B cell (primary cell): ENCODE results near the gene CORO2B. TPM values are rescaled to one million over a fixed set of nuclear protein-coding genes. Genes with fewer than 3 reads are reported as not detected.

Source experiments
- ATAC-seq: fragments of 200-7000 bp; cut with Tn5 transposase; one replicate; pipeline ENCODE4 v1.10.0; 2021; ENCODE audit warnings: low read depth, mild to moderate bottlenecking, moderate number of reproducible peaks, moderate library complexity
- CTCF ChIA-PET: fragments of 350-600 bp; sonication (Branson Sonifier 250); formaldehyde crosslinking; loops from one replicate; lab custom pipeline; 2021; ENCODE audit warnings: antibody characterized with exemption, inconsistent platforms; lab: Charles Lee
- POLR2A ChIA-PET: fragments of 350-600 bp; sonication (Branson Sonifier 250); formaldehyde crosslinking; loops from one replicate; lab custom pipeline; 2021; ENCODE audit warnings: antibody characterized with exemption; lab: Charles Lee
- DNase-seq: peaks from one replicate; pipeline ENCODE4 v3.0.0; 2013
- H2AFZ ChIP-seq: 2 replicates; pipeline ENCODE4 v1.6.1; 2012; ENCODE audit warnings: mild to moderate bottlenecking, low read depth, low read length; ENCODE audit not compliant: insufficient read depth, poor library complexity, severe bottlenecking
- H3K27ac ChIP-seq, 2 donors: 1 replicate in 1 of 2; 2 replicates in 1 of 2; pipeline ENCODE4 v1.5.1; 2012 to 2013; ENCODE audit warnings: low read length in 2 of 2, mild to moderate bottlenecking in 2 of 2, moderate library complexity in 1 of 2
- H3K27me3 ChIP-seq, 4 experiments: fragments of 200-600 bp in 1 of 4; sonication (generic) in 1 of 4; replicated peaks in 1 of 4; 1 replicate in 2 of 4; 2 replicates in 2 of 4; pipeline versions ENCODE4 v1.6.1 to v1.7.0; 2013 to 2016; ENCODE audit warnings: low read length in 3 of 4, mild to moderate bottlenecking in 2 of 4, mixed read lengths in 1 of 4, moderate library complexity in 1 of 4; ENCODE audit not compliant: insufficient read depth in 4 of 4, control insufficient read depth in 3 of 4; ENCODE audit errors: control extremely low read depth in 1 of 4
- H3K36me3 ChIP-seq, 2 experiments: replicated peaks in 1 of 2; 1 replicate in 1 of 2; 2 replicates in 1 of 2; pipeline versions ENCODE4 v1.6.1 to v1.7.1; 2013; ENCODE audit warnings: low read length in 1 of 2; ENCODE audit not compliant: insufficient read depth in 2 of 2, control insufficient read depth in 1 of 2; ENCODE audit errors: control extremely low read depth in 1 of 2, extremely low read depth in 1 of 2
- H3K4me1 ChIP-seq, 2 donors: fragments of 200-600 bp in 1 of 2; sonication (generic) in 1 of 2; 1 replicate in 1 of 2; 2 replicates in 1 of 2; pipeline versions ENCODE4 v1.5.1 to v1.6.1; 2013 to 2017; ENCODE audit warnings: low read length in 2 of 2; ENCODE audit not compliant: control insufficient read depth in 2 of 2, insufficient read depth in 2 of 2
- H3K4me2 ChIP-seq: replicated peaks from 2 replicates; pipeline ENCODE3; 2012; ENCODE audit warnings: mild to moderate bottlenecking, low read depth, low read length; ENCODE audit not compliant: poor library complexity, severe bottlenecking
- H3K4me3 ChIP-seq, 5 experiments: fragments of 200-600 bp in 1 of 5; sonication (generic) in 1 of 5; 1 replicate in 3 of 5; 2 replicates in 2 of 5; pipeline versions ENCODE4 v1.5.1 to v1.7.0; 2011 to 2016; ENCODE audit warnings: low read length in 4 of 5, mild to moderate bottlenecking in 4 of 5, low read depth in 2 of 5, control low read depth in 1 of 5, moderate library complexity in 1 of 5; ENCODE audit not compliant: insufficient read depth in 1 of 5; ENCODE audit errors: control extremely low read depth in 1 of 5, extremely low read depth in 1 of 5
- H3K79me2 ChIP-seq: fragments of 200-600 bp; sonication (generic); one replicate; pipeline ENCODE4 v1.6.0; 2016; ENCODE audit warnings: low read length; ENCODE audit not compliant: control insufficient read depth, insufficient read depth
- H3K9ac ChIP-seq: fragments of 200-600 bp; sonication (generic); 2 replicates; pipeline ENCODE4 v1.6.1; 2017; ENCODE audit warnings: mild to moderate bottlenecking, low read length, moderate library complexity
- H3K9me3 ChIP-seq, 3 donors: one replicate each; pipeline versions ENCODE4 v1.6.1 to v1.7.1; 2013; ENCODE audit warnings: low read length in 2 of 3; ENCODE audit not compliant: control insufficient read depth in 2 of 3, insufficient read depth in 1 of 3; ENCODE audit errors: control extremely low read depth in 1 of 3
- H4K20me1 ChIP-seq: 2 replicates; pipeline ENCODE4 v1.6.0; 2012; ENCODE audit warnings: mild to moderate bottlenecking, low read length; ENCODE audit not compliant: insufficient read depth, control insufficient read depth, poor library complexity, severe bottlenecking
- H3K27ac Mint-ChIP-seq: one replicate; pipeline ENCODE4 v1.8.0; 2021; ENCODE audit warnings: mixed read lengths
- H3K27me3 Mint-ChIP-seq: one replicate; pipeline ENCODE4 v1.8.0; 2021; ENCODE audit warnings: mixed read lengths
- H3K4me1 Mint-ChIP-seq: one replicate; pipeline ENCODE4 v1.8.0; 2021; ENCODE audit warnings: mixed read lengths
- H3K4me3 Mint-ChIP-seq: one replicate; pipeline ENCODE4 v1.8.0; 2021; ENCODE audit warnings: mixed read lengths
- H3K9me3 Mint-ChIP-seq: one replicate; pipeline ENCODE4 v1.8.0; 2022; ENCODE audit warnings: mixed read lengths; ENCODE audit not compliant: insufficient read depth
- CTCF ChIP-seq: fragments of 200-600 bp; IDR thresholded peaks from one replicate; pipeline ENCODE4 v1.8.0; 2022; ENCODE audit warnings: antibody characterized with exemption, mild to moderate bottlenecking
- EZH2 ChIP-seq: IDR thresholded peaks from 2 replicates; pipeline ENCODE4 v1.6.1; 2012; ENCODE audit warnings: borderline replicate concordance, low read depth, mild to moderate bottlenecking, moderate library complexity, low read length; ENCODE audit not compliant: insufficient read depth, poor library complexity, severe bottlenecking
- WGBS: methylation state at CpG from one replicate; pipeline ENCODE4 v1.1.5; 2013; ENCODE audit warnings: missing lambda C conversion rate; ENCODE audit not compliant: insufficient coverage; 5-methylcytosine and 5-hydroxymethylcytosine counted together
- intact Hi-C: fragments of 100-400 bp; cut with micrococcal nuclease; formaldehyde crosslinking; loops from one replicate; pipeline ENCODE4 v1.10.0; 2022
- polyA plus RNA-seq: library from polyadenylated mRNA; depleted of rRNA; stranded (reverse); fragments of >200 nt; gene quantifications from 2 replicates; pipeline ENCODE4 v1.2.3, GENCODE V29; 2012
- total RNA-seq, 2 donors: library from RNA; stranded (reverse); fragments of 120-200 nt in 1 of 2; gene quantifications; 1 replicate in 1 of 2; 2 replicates in 1 of 2; pipeline versions ENCODE4 v1.2.3 to v1.2.4, GENCODE V29; 2013 to 2022

The CORO2B gene
- total and polyA plus RNA-seq, 2 donors (not counting 1 experiment from before 2014, with no cell fraction given) = 9.5 to 11.3 TPM

- CTCF ChIA-PET = no interaction called here
- no peaks in the 10 kb centered on the region for H3K4me1 ChIP-seq
- 97% methylated on average over 4 of the region's 9 CpGs for WGBS
- ATAC-seq (no peak), DNase-seq (no peak)
- peaks cover 0 to 2% (median 0%) of the 10 kb centered on the region in 4 experiments for H3K27me3 ChIP-seq
- intact Hi-C loops = no loop called here
- no peak overlapping the region for H3K4me3 ChIP-seq
- no peak overlapping the region for H3K27ac ChIP-seq
- H4K20me1 ChIP-seq = no peaks in the 10 kb centered on the region
- no peak overlapping the region for H3K4me2 ChIP-seq
- no peak overlapping the region for H2AFZ ChIP-seq
- H3K4me1 Mint-ChIP-seq = no peaks in the 10 kb centered on the region
- H3K9me3 ChIP-seq = peaks cover 0 to 4% (median 0%) of the 10 kb centered on the region in 3 donors
- H3K36me3 ChIP-seq = peaks cover 0 to 3% of the 10 kb centered on the region in 2 experiments
- no peaks in the 10 kb centered on the region for H3K9me3 Mint-ChIP-seq
- no peak overlapping the region for H3K4me3 Mint-ChIP-seq
- no peak for TF ChIP-seq CTCF
- no peak for TF ChIP-seq EZH2
- no peak overlapping the region for H3K9ac ChIP-seq
- H3K79me2 ChIP-seq = no peaks in the 10 kb centered on the region
- peaks cover 12% of the 10 kb centered on the region for H3K27me3 Mint-ChIP-seq
- H3K27ac Mint-ChIP-seq = no peak overlapping the region
- POLR2A ChIA-PET = no interaction called here
Observed at GRCh38 chr15:68719051-68719450, 140.3 kb downstream of the CORO2B start.

GRCh38 chr15:68719672-68720071 is 140.9 kb downstream of the CORO2B start:
- no peak for ATAC-seq
- H3K4me1 Mint-ChIP-seq = no peaks in the 10 kb centered on the region
- CTCF ChIA-PET = interaction anchor here (1.7 kb wide), 1 partner anchor 156 kb away, joined by 4 read pairs; no protein-coding TSS in a partner anchor

More at GRCh38 chr15:68719672-68720071, 140.9 kb downstream of the CORO2B start:
- 98% methylated on average over 10 of the region's 10 CpGs for WGBS
- no peak overlapping the region for H3K9ac ChIP-seq
- no peak overlapping the region for H3K4me2 ChIP-seq
- TF ChIP-seq EZH2 = no peak
- TF ChIP-seq CTCF = no peak
- H3K36me3 ChIP-seq = peaks cover 0 to under 1% of the 10 kb centered on the region in 2 experiments
- H2AFZ ChIP-seq = no peak overlapping the region
- peaks cover 0 to 4% (median 0%) of the 10 kb centered on the region in 3 donors for H3K9me3 ChIP-seq
- no peak overlapping the region for H3K27ac ChIP-seq
- DNase-seq = no peak
- H3K4me3 Mint-ChIP-seq = no peak overlapping the region
- intact Hi-C loops = no loop called here
- POLR2A ChIA-PET = no interaction called here
- H3K27me3 Mint-ChIP-seq = peaks cover 12% of the 10 kb centered on the region
- no peaks in the 10 kb centered on the region for H3K4me1 ChIP-seq
- H3K27ac Mint-ChIP-seq = no peak overlapping the region
- no peaks in the 10 kb centered on the region for H3K9me3 Mint-ChIP-seq
- no peaks in the 10 kb centered on the region for H3K79me2 ChIP-seq
- H3K4me3 ChIP-seq = no peak overlapping the region
- H3K27me3 ChIP-seq = peaks cover 0 to 2% (median 0%) of the 10 kb centered on the region in 4 experiments
- no peaks in the 10 kb centered on the region for H4K20me1 ChIP-seq
